GM20000 (cell line): ENCODE results near the gene DCLRE1C.
A peak's percentile ranks its signal among the peaks of the same experiment; 100 is the strongest.
"Not testable (repeated sequence)": the region's sequence is repeated elsewhere in the genome, so short reads cannot be mapped to it uniquely, and the experiment has no call there.

Source experiments
- DNase-seq: peaks from one replicate; pipeline ENCODE4 v3.0.0; 2012; ENCODE audit warnings: low spot score
- CTCF ChIP-seq: IDR thresholded peaks from 2 replicates; pipeline ENCODE4 v1.5.1; 2012; ENCODE audit warnings: mild to moderate bottlenecking, control low read depth; ENCODE audit errors: extremely low read depth, missing control alignments

The DCLRE1C gene

GRCh38 chr10:14949291-14949690 is 4.6 kb downstream of the DCLRE1C start:
- TF ChIP-seq CTCF = no peak
- no peak for DNase-seq

- DNase-seq = no peak
- no peak for TF ChIP-seq CTCF
These were observed 6.6 kb downstream of the DCLRE1C start for GRCh38 chr10:14947268-14947667.

GRCh38 chr10:14945108-14945507 is 8.8 kb downstream of the DCLRE1C start:
- no peak for DNase-seq
- TF ChIP-seq CTCF = no peak

GRCh38 chr10:14942950-14943338 is 11.0 kb downstream of the DCLRE1C start:
- not testable (repeated sequence) for DNase-seq

- DNase-seq = not testable (repeated sequence)
These were observed 11.5 kb downstream of the DCLRE1C start for GRCh38 chr10:14942147-14942949.

- not testable (repeated sequence) for DNase-seq
These were observed 14.9 kb downstream of the DCLRE1C start for GRCh38 chr10:14938971-14939370.

- no peak for TF ChIP-seq CTCF
- no peak for DNase-seq
These were observed 17.3 kb downstream of the DCLRE1C start for GRCh38 chr10:14936584-14936983.

GRCh38 chr10:14930610-14931009 is 23.3 kb downstream of the DCLRE1C start:
- no peak for TF ChIP-seq CTCF
- no peak for DNase-seq

- DNase-seq = peak; percentile 79
- no peak for TF ChIP-seq CTCF
These were observed 27.0 kb downstream of the DCLRE1C start for GRCh38 chr10:14926722-14927416.
